ENCODE results near the gene PCGF5.
"Not testable (repeated sequence)": the region's sequence is repeated elsewhere in the genome, so short reads cannot be mapped to it uniquely, and the experiment has no call there.

The PCGF5 gene

DNA sequence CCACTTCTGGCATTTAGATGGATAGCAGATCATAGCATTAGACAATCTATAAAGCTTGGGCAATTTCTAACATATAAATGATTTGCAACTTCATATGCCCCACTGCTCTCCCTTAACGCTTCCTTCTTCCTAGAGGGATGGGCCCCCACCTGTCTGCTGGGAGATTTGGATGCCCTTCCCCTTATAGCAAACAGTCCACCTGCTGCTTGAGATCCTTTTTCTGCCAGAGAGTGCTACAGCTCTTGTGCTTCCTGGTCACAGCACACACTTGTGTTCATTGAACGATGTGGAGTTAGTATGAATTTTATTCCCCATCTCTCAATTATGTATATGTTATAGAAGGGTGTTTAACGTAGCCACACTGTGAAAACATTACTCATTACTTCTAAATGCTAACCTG, 10.4 kb upstream of the PCGF5 start:
- DNase-seq: no peak
- ATAC-seq: no peak

DNA sequence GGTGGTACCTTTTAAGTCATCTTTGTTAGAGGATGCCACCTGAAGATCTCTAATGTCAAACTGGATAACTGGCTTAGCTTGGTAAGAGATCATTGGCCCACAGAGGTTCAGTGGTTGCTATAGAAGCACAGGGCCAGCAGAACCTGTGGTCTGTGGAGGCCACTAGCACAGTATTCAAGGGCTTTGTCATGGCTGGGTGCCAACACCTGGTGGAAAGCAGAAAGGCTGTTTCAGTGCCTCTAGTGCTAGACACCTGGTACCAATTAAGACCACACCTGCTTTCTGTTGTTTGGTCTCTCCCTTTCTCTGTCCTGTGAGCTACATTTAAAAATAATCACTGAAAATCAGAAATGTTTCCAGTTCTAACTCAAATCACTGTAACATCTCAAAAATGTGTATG, 10.0 kb upstream of the PCGF5 start:
- DNase-seq: peak; percentile 21
- no peak for ATAC-seq

DNA sequence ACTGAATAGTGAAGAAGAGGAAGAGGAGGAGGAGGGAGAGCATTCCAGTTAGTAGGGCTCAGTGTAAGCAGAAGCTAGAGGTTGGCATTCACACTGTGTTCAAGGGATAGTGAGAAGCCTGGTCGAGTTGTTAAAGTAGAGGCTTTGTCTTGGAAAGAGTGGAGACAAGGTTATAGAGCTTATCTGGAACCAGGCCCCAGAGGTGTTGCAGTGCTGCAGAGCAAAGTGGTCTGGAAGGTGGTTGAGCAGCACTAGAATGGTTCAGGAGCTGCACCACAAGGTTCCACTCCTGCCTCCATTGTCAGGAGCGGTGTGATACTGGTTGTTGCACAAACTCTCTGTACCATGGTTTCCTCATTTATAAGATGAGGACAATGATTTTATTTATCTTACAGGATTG, 8.8 kb upstream of the PCGF5 start:
- DNase-seq: no peak
- ATAC-seq: no peak

DNA sequence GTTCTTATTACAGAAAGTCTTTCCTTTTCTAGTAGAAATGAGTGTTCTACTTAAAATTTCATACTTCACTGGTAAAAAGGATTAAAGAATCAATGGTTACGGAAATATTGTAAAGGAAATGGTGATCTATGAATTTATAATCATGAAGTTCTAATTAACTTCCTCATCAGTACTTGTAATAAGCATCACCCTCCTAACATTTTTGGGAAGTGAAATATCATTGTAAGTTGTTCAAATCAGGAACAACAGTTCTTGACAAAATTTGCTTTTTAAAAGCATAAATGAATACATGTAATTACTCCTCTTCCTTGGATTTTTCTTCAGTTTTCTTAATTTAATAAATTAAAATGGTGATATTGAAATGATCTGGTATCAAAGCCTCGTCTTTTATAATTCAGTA, 5.6 kb upstream of the PCGF5 start:
- ATAC-seq (no peak), DNase-seq (no peak)

GRCh38 chr10:91215384-91215783, 5.1 kb upstream of the PCGF5 start:
- ATAC-seq: no peak
- DNase-seq: no peak

DNA sequence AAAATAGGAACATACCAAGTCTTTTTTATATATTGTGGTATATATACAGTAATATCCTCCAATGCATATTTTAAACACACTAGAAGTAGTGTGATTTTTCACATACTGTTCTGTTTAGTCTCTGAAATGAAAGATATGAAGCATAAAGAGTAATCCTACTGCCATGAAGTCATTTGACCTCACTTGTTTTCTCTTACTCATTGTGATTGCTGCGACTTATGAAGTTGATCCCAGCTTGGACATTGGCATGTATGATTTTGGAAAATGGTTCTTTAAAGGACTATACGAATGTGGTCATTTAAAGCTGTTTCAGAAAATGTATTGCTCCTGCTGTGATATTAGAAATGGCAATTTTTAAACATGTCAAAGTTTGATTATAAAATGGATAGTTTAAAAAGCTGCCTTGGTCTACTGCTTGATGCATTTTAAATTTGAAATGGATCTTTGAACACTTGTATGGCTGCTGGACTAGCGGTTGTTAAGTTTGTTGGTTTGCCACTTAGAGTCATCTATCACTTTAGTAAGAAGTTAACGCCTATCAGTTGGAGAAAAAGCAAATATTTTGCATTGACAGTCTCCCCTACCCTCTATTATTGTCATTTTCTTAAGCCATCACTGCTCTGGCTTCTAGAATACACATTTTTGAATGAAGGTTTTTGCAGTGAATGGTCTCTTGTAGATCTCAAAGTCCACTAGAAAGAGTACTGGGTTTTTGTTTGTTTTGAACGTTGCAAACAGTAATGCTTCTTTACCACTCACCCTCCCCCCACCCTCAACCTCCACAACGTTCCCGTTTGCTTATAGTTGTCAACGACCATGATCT, 881 bp upstream of the PCGF5 start:
- no peak for DNase-seq
- ATAC-seq: no peak

- ATAC-seq: peak; percentile 26
- DNase-seq: peak; percentile 37
Measured at GRCh38 chr10:91220954-91221675, 652 bp downstream of the PCGF5 start.

DNA sequence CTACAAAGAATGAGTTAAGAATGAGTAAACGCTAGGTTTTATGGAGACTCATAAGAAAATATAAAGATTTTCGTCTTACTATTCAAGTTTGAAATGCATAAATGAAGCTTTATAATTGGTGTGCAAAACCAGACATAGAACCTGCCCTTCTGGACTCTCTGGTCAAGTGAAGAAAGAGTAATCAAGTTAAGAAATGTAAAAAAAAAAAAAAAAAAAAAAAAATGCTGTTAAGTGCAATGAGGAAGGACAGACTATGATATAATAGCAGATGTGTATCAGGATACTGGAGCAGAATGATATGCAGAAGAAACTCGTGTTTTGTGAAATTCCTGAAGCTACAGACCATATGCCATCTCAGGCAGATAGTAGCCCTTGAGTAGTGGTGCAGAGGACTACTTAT, 5.6 kb downstream of the PCGF5 start:
- no peak for ATAC-seq
- no peak for DNase-seq

GRCh38 chr10:91227576-91227975, 7.1 kb downstream of the PCGF5 start:
- DNase-seq (no peak), ATAC-seq (no peak)

DNA sequence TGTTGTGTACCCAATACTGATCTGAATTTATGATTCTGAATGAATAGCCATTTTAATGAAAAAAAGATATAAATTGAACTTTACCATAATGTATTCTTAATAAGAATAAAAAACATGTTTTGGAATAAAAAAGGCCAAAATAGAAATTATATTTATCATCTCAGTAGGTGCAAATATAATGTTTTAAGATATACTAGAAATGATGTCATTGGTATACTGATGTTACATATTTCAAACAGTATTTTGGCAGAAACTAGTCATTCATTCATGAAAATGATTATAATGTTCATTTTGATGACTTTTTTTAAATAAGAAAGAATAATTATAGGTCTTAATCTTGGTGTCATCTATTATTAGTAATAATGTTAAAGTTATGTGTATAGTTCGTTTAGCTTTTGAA, 9.2 kb downstream of the PCGF5 start:
- ATAC-seq: no peak
- no peak for DNase-seq

DNA sequence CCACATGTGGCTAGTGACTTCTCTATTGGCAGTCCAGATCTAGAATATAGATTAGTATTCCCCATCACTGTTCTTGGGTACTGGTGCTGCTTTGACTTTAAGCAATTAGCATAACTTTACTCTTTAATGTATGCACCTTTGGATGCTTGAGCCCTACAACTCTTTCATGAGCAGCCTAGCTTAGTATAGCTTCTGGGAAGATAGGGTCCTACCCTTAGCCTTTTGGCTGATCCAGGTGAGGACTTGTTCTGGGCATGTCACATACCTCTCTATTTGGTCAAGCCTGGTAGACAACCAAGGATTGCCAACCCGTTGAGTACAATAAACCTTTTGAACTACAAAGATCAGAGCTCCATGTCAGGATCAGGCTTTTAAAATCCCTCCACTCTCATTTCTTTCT, 17.7 kb downstream of the PCGF5 start:
- ATAC-seq (no peak), DNase-seq (no peak)

- no peak for ATAC-seq
- no peak for DNase-seq
Measured at GRCh38 chr10:91239789-91240188, 19.3 kb downstream of the PCGF5 start.

- DNase-seq (no peak), ATAC-seq (no peak)
Measured at GRCh38 chr10:91242940-91243339, 22.5 kb downstream of the PCGF5 start.

DNA sequence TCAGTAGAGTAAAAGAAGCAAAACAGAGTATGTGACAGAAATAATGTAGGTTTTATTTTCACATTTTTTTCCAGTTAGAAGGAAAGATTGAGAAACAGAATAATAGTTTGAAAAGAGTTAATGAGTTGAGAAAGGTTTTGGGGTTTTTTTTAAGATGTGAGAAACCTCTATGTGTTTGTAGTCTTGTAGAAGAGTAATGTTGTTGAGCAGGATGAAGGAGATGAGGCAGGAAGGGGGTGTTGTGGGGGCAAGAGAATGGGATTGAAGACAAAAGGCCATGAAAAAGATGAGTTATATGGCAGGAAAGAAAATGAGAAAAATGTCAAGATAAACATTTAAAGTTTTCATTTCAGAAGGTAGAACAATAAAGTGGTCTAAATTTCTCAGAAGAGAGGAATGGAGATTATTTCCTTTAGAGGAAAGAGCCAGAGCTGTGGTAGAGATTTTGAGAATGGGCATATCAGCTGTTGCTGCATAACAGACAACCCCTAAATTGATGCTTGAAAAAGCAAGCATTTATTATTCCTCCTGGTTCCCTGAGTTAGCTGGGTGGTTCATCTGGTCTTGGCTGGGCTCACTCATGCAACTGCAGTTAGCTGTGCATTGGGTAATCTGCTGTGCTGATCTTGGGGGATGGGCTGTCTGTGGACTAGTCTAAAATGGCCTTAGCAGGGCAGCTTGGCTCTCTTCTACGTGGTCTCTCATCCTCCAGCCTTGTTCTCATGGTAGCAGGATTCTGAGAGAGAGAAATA, 27.1 kb downstream of the PCGF5 start:
- DNase-seq (no peak), ATAC-seq (no peak)

DNA sequence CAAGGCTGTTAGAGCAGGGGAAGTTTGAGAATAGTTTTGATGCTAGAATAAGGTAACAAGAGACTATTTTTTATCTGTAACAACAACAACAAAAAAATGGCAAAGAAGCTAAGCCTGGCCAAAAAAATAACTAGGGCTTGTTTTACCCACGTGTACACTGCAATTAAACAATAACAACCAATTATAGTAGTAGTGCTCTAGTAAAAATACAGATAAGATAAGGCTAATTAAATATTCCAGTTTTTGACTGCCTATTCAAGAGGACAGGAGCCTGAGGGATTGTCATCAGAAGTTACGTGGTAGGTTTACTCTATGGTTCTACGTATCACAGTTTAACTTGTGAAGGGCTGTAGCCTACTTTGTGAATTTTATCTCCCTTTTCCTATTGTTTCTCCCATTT, 29.2 kb downstream of the PCGF5 start:
- no peak for DNase-seq
- ATAC-seq: no peak

DNA sequence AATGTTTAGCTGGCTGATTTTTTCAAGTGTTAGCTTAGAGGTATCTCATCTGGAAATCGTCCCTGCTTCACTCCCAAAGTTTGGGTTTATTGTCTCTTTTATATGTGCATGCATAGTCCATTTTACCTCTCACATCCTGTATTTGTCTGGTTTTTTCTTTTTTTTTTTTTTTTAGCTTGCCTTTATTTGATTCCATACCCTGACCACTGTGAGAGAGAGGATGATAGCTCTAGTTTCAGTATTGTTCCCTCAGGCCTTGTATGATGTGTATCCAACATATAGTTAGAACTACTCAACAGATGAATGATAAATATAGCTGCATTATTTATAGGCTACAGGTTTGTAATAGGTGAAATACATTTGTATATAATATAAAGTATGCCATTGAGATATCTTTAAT, 29.9 kb downstream of the PCGF5 start:
- ATAC-seq (no peak), DNase-seq (no peak)

GRCh38 chr10:91251430-91252056, 31.1 kb downstream of the PCGF5 start:
- peak; percentile 65 for ATAC-seq
- DNase-seq: peak; percentile 26

DNA sequence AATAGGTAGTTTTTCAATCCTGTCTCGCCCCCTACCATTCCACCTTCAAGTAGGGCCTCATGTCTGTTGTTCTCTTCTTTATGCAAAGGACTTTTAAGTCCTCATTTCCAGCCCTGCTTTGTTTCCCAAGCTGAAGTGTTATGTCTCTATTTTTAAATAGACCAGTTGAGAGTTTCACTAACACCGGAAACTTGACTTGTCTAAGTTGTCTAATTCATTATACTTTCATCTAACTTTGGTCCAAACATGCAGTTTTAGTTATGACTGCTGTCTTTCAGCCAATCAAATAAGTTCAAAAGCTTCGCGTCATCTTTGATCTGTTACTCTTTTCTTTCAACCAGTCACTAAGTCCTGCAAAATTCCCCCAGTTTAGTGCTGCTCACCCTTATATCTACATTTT, 32.8 kb downstream of the PCGF5 start:
- DNase-seq: no peak
- ATAC-seq: no peak

- DNase-seq (no peak), ATAC-seq (no peak)
Measured at GRCh38 chr10:91257310-91257709, 36.8 kb downstream of the PCGF5 start.

DNA sequence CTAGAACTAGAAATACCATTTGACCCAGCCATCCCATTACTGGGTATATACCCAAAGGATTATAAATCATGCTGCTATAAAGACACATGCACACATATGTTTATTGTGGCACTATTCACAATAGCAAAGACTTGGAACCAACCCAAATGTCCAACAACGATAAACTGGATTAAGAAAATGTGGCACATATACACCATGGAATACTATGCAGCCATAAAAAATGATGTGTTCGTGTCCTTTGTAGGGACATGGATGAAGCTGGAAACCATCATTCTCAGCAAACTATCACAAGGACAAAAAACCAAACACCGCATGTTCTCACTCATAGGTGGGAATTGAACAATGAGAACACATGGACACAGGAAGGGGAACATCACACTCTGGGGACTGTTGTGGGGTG, 40.0 kb downstream of the PCGF5 start:
- not testable (repeated sequence) for ATAC-seq, DNase-seq

DNA sequence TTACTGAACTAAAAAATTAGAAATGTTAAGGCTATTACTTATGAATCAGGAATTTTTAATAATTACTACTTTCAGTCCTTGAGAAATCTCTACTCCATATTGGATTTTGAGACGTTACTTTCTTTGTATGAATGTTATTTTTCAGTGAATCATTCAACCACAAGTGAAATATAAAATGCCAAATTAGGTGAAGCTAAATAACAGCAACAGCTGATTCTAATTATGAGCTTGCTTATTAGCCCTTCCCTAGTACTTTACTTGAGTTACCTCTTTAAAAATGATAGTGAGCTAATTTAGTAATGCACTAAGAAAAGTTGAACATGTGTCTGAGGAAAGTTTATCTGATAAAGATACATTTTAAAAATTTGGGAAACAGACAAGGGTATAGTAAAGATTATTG, 51.4 kb downstream of the PCGF5 start:
- ATAC-seq (no peak), DNase-seq (no peak)

- DNase-seq: no peak
- no peak for ATAC-seq
Measured at GRCh38 chr10:91284486-91285090, 64.1 kb downstream of the PCGF5 start.
